Measurements from ENCODE around the gene WFDC8. TPM values are rescaled to one million over a fixed set of nuclear protein-coding genes. Genes with fewer than 3 reads are reported as not detected.
A peak's percentile ranks its signal among the peaks of the same experiment; 100 is the strongest.

The WFDC8 gene
- total RNA-seq, 1 donor from 2014 or later: not detected

DNA sequence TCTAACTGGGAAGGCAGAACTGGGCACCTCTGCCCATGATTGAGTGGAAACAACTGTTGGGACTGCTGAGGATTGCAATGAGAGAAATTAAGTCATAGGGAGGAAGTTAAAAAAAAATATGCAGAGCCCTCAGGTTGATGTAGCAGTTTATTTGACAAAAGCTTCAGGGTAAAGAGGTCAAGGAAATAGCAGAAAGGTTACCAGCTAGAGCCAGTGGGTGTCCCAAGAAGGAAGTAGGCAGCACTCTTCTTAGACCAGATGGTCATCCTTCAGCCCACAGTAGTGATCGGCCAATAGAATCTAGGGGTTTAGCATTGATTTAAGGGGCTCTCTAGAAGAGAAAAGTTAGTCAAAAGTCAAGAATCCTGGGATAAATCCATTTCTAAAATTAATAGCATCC, 28.7 kb upstream of the WFDC8 start:
- H3K9me3 ChIP-seq: peaks cover 4% of the 10 kb centered on the region
- no peak overlapping the region for H3K27ac ChIP-seq
- no peak for ATAC-seq
- no peaks in the 10 kb centered on the region for H3K27me3 ChIP-seq (ENCODE audit: low read depth)
- TF ChIP-seq, protein P1, sequence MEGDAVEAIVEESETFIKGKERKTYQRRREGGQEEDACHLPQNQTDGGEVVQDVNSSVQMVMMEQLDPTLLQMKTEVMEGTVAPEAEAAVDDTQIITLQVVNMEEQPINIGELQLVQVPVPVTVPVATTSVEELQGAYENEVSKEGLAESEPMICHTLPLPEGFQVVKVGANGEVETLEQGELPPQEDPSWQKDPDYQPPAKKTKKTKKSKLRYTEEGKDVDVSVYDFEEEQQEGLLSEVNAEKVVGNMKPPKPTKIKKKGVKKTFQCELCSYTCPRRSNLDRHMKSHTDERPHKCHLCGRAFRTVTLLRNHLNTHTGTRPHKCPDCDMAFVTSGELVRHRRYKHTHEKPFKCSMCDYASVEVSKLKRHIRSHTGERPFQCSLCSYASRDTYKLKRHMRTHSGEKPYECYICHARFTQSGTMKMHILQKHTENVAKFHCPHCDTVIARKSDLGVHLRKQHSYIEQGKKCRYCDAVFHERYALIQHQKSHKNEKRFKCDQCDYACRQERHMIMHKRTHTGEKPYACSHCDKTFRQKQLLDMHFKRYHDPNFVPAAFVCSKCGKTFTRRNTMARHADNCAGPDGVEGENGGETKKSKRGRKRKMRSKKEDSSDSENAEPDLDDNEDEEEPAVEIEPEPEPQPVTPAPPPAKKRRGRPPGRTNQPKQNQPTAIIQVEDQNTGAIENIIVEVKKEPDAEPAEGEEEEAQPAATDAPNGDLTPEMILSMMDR (IDR thresholded peaks at IDR 0.05): no peak
- no peaks in the 10 kb centered on the region for H3K36me3 ChIP-seq
- no peak overlapping the region for H3K4me3 ChIP-seq
- intact Hi-C loops (cut with DNase I): no loop called here
- no peaks in the 10 kb centered on the region for H3K4me1 ChIP-seq
- DNase-seq: no peak

DNA sequence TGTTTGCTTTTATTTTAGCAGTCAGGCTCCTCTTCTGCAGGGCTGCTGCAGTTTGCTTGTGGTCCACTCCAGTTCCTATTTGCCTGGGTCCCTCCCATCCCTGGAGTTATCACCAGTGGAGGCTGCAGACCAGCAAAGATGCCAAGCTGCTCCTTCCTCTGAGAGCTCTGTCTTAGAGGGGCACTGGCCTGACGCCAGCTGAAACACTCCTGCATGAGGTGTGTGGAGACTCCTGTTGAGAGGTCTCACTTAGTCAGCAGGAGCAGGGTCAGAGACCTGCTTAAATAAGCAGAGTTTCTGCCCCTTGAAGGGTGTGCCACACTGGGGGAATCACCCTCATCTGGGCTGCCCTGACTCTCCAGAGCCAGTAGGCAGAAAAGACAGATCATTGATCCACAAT, 16.2 kb upstream of the WFDC8 start:
- Histone ChIP-seq H3K27me3 (ENCODE audit: low read depth) (no peaks in the 10 kb centered on the region), H3K4me3 (no peak overlapping the region), H3K27ac (no peak overlapping the region), H3K36me3 (no peaks in the 10 kb centered on the region), H3K4me1 (no peaks in the 10 kb centered on the region), H3K9me3 (no peaks in the 10 kb centered on the region)
- intact Hi-C loops (cut with DNase I): no loop called here
- ATAC-seq: peak in 1 of 2 donors; percentile 27
- peak; percentile 50 for DNase-seq
- TF ChIP-seq, protein P1 (IDR thresholded peaks at IDR 0.05): no peak

DNA sequence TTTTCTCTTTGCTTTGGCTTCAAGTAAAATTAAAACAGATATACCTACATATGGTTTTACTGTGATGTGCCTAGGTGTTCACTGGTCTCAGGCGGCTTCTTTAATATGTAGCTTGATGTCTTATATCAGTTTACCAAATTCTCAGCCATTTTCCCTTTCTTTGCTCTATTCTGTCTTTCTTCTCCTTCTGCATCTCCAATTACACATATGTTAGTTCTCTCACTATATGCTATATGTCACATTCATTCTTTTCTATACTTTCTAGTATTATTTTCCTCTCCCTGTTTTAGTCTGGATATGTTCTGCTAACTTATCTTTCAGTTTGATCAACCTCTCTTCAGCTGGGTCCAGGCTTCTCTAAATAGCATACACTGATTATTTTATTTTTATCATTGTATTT, 14.4 kb upstream of the WFDC8 start:
- H3K4me3 ChIP-seq: no peak overlapping the region
- H3K9me3 ChIP-seq: no peaks in the 10 kb centered on the region
- no peaks in the 10 kb centered on the region for H3K4me1 ChIP-seq
- no peaks in the 10 kb centered on the region for H3K36me3 ChIP-seq
- TF ChIP-seq, protein P1 (IDR thresholded peaks at IDR 0.05): no peak
- DNase-seq (no peak), ATAC-seq (no peak)
- intact Hi-C loops (cut with DNase I): no loop called here
- H3K27me3 ChIP-seq (ENCODE audit: low read depth): no peaks in the 10 kb centered on the region
- H3K27ac ChIP-seq: no peak overlapping the region

DNA sequence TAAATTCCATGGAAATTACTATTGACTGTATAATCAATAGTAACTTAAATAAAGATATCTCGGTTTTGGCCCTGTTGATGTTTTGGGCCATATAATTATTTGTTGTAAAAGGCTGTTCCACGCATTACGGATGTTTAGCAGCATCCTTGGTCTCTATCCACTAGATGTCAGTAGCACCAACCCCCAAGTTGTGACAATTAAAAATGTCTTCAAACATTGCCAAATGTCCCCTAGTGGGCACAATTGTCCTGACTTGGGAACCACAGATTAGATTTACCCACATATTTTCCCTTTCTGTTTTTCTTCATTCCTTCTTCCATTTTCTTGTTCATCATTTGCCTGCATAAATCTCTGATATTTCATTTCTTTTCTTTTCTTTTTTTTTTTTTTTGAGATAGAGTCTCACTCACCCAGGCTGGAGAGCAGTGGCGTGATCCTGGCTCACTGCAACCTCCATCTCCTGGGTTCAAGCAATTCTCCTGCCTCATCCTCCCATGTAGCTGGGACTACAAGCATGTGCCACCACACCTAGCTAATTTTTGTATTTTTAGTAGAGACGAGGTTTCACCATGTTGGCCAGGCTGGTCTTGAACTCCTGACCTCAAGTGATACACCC, 13.6 kb upstream of the WFDC8 start:
- Histone ChIP-seq H3K36me3 (no peaks in the 10 kb centered on the region), H3K9me3 (no peaks in the 10 kb centered on the region), H3K27me3 (ENCODE audit: low read depth) (no peaks in the 10 kb centered on the region), H3K27ac (no peak overlapping the region), H3K4me3 (no peak overlapping the region), H3K4me1 (no peaks in the 10 kb centered on the region)
- DNase-seq: no peak
- intact Hi-C loops (cut with DNase I): no loop called here
- TF ChIP-seq, protein P1 (IDR thresholded peaks at IDR 0.05): peak; percentile 54
- no peak for ATAC-seq

DNA sequence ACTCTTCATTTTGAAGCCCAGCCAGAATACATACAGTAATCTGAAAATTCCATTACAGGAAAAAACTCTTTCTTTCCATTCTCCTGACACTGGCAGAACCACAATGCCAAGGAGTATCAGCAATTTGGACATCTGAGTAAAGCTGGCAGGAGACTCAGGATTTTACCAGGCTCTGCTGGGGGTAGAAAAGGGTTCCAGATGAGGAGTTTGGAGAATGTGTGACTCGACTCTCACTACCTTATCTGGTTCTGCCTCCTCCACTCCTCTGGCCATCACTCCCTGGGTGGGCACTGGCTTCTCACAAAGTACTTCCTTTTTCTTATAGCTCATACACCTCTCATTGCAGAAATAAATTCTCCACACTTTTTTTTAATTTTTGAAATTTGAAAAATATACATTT, 10.6 kb upstream of the WFDC8 start:
- intact Hi-C loops (cut with DNase I): no loop called here
- no peak for ATAC-seq
- no peaks in the 10 kb centered on the region for H3K27me3 ChIP-seq (ENCODE audit: low read depth)
- TF ChIP-seq, protein P1 (IDR thresholded peaks at IDR 0.05): no peak
- no peak for DNase-seq
- H3K4me1 ChIP-seq: no peaks in the 10 kb centered on the region
- no peak overlapping the region for H3K27ac ChIP-seq
- H3K4me3 ChIP-seq: no peak overlapping the region
- H3K36me3 ChIP-seq: no peaks in the 10 kb centered on the region
- no peaks in the 10 kb centered on the region for H3K9me3 ChIP-seq

Measured in lower lobe of right lung (tissue), 2 donors.